D721Med (cell line): ENCODE data around the gene MYRIP.
"Not testable (repeated sequence)": the region's sequence is repeated elsewhere in the genome, so short reads cannot be mapped to it uniquely, and the experiment has no call there.

Experiments used
- DNase-seq: peaks from one replicate; pipeline ENCODE4 v3.0.0; 2011; ENCODE audit warnings: low spot score; ENCODE audit not compliant: insufficient read length
- FAIRE-seq: peaks from 2 replicates; lab custom pipeline; 2011; peaks lifted over from hg19 to GRCh38; lab: Jason Lieb, UNC
- TF ChIP-seq, protein P1 (sequence below): IDR thresholded peaks from 2 replicates; pipeline ENCODE4 v1.5.1; 2012; ENCODE audit warnings: mild to moderate bottlenecking, control low read depth; ENCODE audit not compliant: insufficient read depth; ENCODE audit errors: missing control alignments

MYRIP gene

DNA sequence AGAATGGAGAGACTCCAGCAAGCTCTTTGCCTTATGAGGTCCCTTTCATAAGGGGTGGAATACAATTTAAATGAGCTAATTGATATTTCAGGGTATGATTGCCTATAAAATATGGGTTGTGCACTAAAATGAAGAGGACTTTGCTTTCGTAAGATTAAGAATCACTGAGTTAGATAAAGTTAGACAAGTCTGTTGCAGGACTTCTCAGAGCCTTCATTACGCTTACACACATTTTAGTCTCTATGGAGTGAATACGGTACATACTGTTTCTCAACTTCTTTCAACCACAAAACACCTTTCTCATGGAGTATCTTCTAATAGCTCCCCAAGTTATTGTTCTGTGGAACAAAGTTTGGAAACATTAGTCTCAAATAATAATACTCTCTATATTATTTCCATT lies 17.8 kb upstream of the MYRIP start:
- DNase-seq, result no peak
- FAIRE-seq, result no peak
- TF ChIP-seq, protein P1, sequence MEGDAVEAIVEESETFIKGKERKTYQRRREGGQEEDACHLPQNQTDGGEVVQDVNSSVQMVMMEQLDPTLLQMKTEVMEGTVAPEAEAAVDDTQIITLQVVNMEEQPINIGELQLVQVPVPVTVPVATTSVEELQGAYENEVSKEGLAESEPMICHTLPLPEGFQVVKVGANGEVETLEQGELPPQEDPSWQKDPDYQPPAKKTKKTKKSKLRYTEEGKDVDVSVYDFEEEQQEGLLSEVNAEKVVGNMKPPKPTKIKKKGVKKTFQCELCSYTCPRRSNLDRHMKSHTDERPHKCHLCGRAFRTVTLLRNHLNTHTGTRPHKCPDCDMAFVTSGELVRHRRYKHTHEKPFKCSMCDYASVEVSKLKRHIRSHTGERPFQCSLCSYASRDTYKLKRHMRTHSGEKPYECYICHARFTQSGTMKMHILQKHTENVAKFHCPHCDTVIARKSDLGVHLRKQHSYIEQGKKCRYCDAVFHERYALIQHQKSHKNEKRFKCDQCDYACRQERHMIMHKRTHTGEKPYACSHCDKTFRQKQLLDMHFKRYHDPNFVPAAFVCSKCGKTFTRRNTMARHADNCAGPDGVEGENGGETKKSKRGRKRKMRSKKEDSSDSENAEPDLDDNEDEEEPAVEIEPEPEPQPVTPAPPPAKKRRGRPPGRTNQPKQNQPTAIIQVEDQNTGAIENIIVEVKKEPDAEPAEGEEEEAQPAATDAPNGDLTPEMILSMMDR, result no peak

DNA sequence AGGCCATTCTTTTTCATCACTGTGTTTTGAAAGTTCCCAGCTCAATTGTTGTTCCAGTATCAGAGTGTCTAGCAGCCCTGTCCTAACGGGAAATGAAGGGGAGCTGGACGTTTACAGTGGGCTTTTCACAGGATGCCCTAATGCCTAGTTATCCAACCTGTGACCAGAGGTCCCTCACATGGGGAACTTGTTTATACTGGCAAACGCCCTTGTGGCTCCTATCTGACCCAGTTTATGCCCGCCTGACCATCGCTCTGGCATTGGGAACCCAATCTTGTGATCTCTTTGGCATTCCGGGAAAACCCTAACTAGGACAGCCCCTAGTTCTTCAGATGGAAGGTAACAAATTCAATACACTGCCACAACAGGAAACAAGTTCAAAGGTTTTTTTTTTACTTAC lies 14.5 kb upstream of the MYRIP start:
- TF ChIP-seq, protein P1, result no peak
- no peak for FAIRE-seq
- no peak for DNase-seq

DNA sequence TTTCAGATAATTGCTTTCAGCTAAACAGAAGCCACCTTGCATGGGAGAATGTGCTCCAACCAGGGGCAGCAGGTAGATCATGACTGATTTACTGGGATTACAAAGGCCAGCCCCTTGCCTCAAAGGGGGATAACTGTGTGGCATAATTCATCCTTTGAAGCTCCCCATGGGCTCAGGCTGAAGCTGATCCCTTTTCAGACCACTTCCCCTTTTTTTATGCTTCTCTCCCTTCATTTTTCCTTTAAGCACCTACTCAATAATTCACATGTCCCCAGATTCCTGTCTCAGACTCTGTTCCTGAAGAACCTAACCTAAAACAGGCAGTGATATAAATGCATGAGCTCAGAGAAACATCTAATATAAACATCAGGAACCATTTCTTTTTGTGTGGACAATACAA lies 8.2 kb upstream of the MYRIP start:
- TF ChIP-seq, protein P1, result no peak
- no peak for DNase-seq
- FAIRE-seq, result no peak

GRCh38 chr3:39802486-39802885 lies 6.9 kb upstream of the MYRIP start:
- DNase-seq, FAIRE-seq: not testable (repeated sequence)

GRCh38 chr3:39803956-39804355 lies 5.5 kb upstream of the MYRIP start:
- no peak for FAIRE-seq
- TF ChIP-seq, protein P1, result no peak

DNA sequence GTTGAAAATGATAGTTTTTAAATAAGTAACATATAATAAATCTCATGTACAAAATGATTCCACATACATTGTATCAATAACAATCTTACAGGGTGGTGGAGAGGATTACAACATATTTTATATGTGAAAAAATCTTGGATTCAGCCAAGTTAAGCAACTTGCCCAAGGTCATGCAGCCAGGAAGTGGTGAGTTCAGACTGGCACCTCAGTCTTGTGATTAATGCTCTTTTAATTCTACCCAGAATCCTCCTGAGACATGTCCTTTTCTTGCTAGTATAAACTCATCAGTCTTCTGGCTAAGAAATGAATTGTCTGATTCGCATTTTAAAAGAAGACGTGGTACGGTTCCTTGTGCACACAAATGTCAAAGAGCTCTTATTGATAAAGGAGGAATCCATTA lies 4.5 kb upstream of the MYRIP start:
- DNase-seq (no peak), FAIRE-seq (no peak)
- TF ChIP-seq, protein P1, result no peak

More at GRCh38 chr3:39803956-39804355, 5.5 kb upstream of the MYRIP start:
- no peak for DNase-seq

DNA sequence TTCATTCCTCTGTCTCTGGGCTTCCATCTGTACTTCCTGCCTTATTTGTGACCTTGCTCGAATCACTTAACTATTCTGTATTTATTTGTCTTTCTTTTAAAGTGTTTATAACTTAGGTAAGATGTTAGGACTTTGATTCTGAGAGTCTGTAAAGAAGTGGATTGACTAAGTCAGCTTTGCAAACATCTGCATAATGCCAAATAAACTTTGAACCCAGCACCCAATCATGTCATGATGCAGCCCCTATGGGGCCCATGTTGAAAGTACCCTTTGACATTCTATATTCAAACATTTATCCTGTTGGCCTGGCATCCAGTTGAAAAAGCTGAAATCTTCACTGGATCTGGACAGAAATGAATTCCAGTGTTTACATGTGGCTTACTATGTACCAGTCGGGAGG lies 3.8 kb upstream of the MYRIP start:
- TF ChIP-seq, protein P1, result no peak

GRCh38 chr3:39806820-39807219 lies 2.6 kb upstream of the MYRIP start:
- DNase-seq, result no peak
- TF ChIP-seq, protein P1, result no peak
- FAIRE-seq, result no peak

More for the DNA sequence above, 3.8 kb upstream of the MYRIP start:
- DNase-seq, result no peak
- no peak for FAIRE-seq
